ENCODE results near the gene ARFGAP2.

Gene ARFGAP2

GRCh38 chr11:47186700-47187695 is 10.3 kb upstream of the ARFGAP2 start:
- peak; percentile 38 for DNase-seq

GRCh38 chr11:47186076-47186699 is 9.5 kb upstream of the ARFGAP2 start, which contains the start of gene PACSIN3:
PACSIN3 (minus strand) TSS chr11:47186434; CDS start chr11:47182727, 3,707 bp downstream.
- DNase-seq = peak; percentile 35

- no peak for DNase-seq
Observed at GRCh38 chr11:47185305-47186075, 8.8 kb upstream of the ARFGAP2 start.

GRCh38 chr11:47184711-47185304 is 8.1 kb upstream of the ARFGAP2 start:
- no peak for DNase-seq

GRCh38 chr11:47183969-47184368 is 7.3 kb upstream of the ARFGAP2 start:
- no peak for DNase-seq

- DNase-seq = no peak
Observed at GRCh38 chr11:47183031-47183856, 6.6 kb upstream of the ARFGAP2 start.

- no peak for DNase-seq
Observed at GRCh38 chr11:47182380-47182779, 5.7 kb upstream of the ARFGAP2 start.

- no peak for DNase-seq
Observed at GRCh38 chr11:47181271-47181670, 4.6 kb upstream of the ARFGAP2 start.

- DNase-seq = no peak
Observed at GRCh38 chr11:47180006-47180787, 3.5 kb upstream of the ARFGAP2 start.

GRCh38 chr11:47179655-47179991 is 2.9 kb upstream of the ARFGAP2 start:
- DNase-seq = peak; percentile 18

- no peak for DNase-seq
Observed at GRCh38 chr11:47178737-47179654, 2.3 kb upstream of the ARFGAP2 start.

GRCh38 chr11:47178316-47178715 is 1.6 kb upstream of the ARFGAP2 start:
- DNase-seq = no peak

GRCh38 chr11:47177846-47178245 is 1.2 kb upstream of the ARFGAP2 start:
- no peak for DNase-seq

- DNase-seq = peak; percentile 77
Observed at GRCh38 chr11:47177229-47177845, 658 bp upstream of the ARFGAP2 start.

- DNase-seq = no peak
Observed at GRCh38 chr11:47175746-47176327, 842 bp downstream of the ARFGAP2 start.

- DNase-seq = no peak
Observed at GRCh38 chr11:47172740-47173336, 3.8 kb downstream of the ARFGAP2 start.

- DNase-seq = no peak
Observed at GRCh38 chr11:47171856-47172255, 4.8 kb downstream of the ARFGAP2 start.

GRCh38 chr11:47171061-47171838 is 5.4 kb downstream of the ARFGAP2 start:
- DNase-seq = no peak

All from stimulated activated naive CD4-positive, alpha-beta T cell treated with Interleukin-2 at 50 U/mL for 16 hours (primary cell).